DND-41 (cell line): ENCODE results near the gene ZNRD2.

ENCODE experiments used
- ATAC-seq: fragments of 200-7000 bp; cut with Tn5 transposase; 3 replicates; pipeline ENCODE4 v1.9.1; 2021; ENCODE audit warnings: low read depth; ENCODE audit not compliant: insufficient read depth
- DNase-seq: peaks from one replicate; pipeline ENCODE4 v3.0.0-alpha.2; 2020
- H2AFZ ChIP-seq: 2 replicates; pipeline ENCODE4 v1.6.0; 2012; ENCODE audit warnings: low read depth, low read length
- H3K27ac ChIP-seq: 2 replicates; pipeline ENCODE4 v1.5.1; 2012; ENCODE audit warnings: low read length, inconsistent platforms
- H3K27me3 ChIP-seq: fragments of 200-600 bp; sonication (generic); 2 replicates; pipeline ENCODE4 v1.6.0; 2012; ENCODE audit warnings: low read length, mild to moderate bottlenecking, inconsistent platforms; ENCODE audit not compliant: insufficient read depth, poor library complexity
- H3K36me3 ChIP-seq: 2 replicates; pipeline ENCODE4 v1.5.1; 2012; ENCODE audit warnings: low read length, inconsistent platforms; ENCODE audit not compliant: insufficient read depth
- H3K4me1 ChIP-seq: 2 replicates; pipeline ENCODE4 v1.5.1; 2012; ENCODE audit warnings: mild to moderate bottlenecking, low read length; ENCODE audit not compliant: insufficient read depth
- H3K4me2 ChIP-seq: 2 replicates; pipeline ENCODE4 v1.6.0; 2012; ENCODE audit warnings: mild to moderate bottlenecking, moderate library complexity, low read length, inconsistent platforms; ENCODE audit not compliant: insufficient read depth
- H3K4me3 ChIP-seq, 2 experiments: fragments of 200-600 bp in 1 of 2; shearing (Covaris generic) in 1 of 2; 2 replicates each; pipeline ENCODE4 v1.5.1; 2012 to 2016; ENCODE audit warnings: inconsistent platforms in 2 of 2, low read length in 2 of 2, mild to moderate bottlenecking in 2 of 2, low read depth in 1 of 2, moderate library complexity in 1 of 2
- H3K79me2 ChIP-seq: 2 replicates; pipeline ENCODE4 v1.6.0; 2012; ENCODE audit warnings: low read length, inconsistent platforms; ENCODE audit not compliant: insufficient read depth
- H3K9ac ChIP-seq: 2 replicates; pipeline ENCODE4 v1.6.0; 2012; ENCODE audit warnings: low read depth, mild to moderate bottlenecking, inconsistent platforms, low read length, moderate library complexity
- H3K9me3 ChIP-seq: 2 replicates; pipeline ENCODE4 v1.5.1; 2012; ENCODE audit warnings: low read length, moderate library complexity, mild to moderate bottlenecking, inconsistent platforms; ENCODE audit not compliant: insufficient read depth, severe bottlenecking
- H4K20me1 ChIP-seq: 2 replicates; pipeline ENCODE4 v1.6.0; 2012; ENCODE audit warnings: low read length; ENCODE audit not compliant: insufficient read depth
- EZH2 ChIP-seq: IDR thresholded peaks from 3 replicates; pipeline ENCODE4 v1.6.1; 2012; ENCODE audit warnings: borderline replicate concordance, low read depth, mild to moderate bottlenecking, moderate library complexity, low read length, inconsistent platforms; ENCODE audit not compliant: severe bottlenecking
- TF ChIP-seq, protein P1 (sequence below): IDR thresholded peaks from 2 replicates; pipeline ENCODE4 v1.5.1; 2012; ENCODE audit warnings: borderline replicate concordance, low read length, moderate library complexity, mild to moderate bottlenecking; ENCODE audit not compliant: poor library complexity, severe bottlenecking; ENCODE audit errors: extremely low read depth

ZNRD2 gene

GRCh38 chr11:65580031-65580692, 9.9 kb downstream of the ZNRD2 start:
- peaks cover 18% of the 10 kb centered on the region for H3K79me2 ChIP-seq
- H3K27me3 ChIP-seq = no peaks in the 10 kb centered on the region
- H3K4me3 ChIP-seq = no peak overlapping the region
- no peak overlapping the region for H3K27ac ChIP-seq
- ATAC-seq = no peak
- H3K4me1 ChIP-seq = peaks cover 26% of the 10 kb centered on the region
- no peaks in the 10 kb centered on the region for H3K9me3 ChIP-seq
- peaks cover 47% of the 10 kb centered on the region for H3K36me3 ChIP-seq
- no peak overlapping the region for H3K9ac ChIP-seq
- H2AFZ ChIP-seq = no peak overlapping the region
- no peak overlapping the region for H3K4me2 ChIP-seq
- no peak for TF ChIP-seq EZH2
- TF ChIP-seq, protein P1, sequence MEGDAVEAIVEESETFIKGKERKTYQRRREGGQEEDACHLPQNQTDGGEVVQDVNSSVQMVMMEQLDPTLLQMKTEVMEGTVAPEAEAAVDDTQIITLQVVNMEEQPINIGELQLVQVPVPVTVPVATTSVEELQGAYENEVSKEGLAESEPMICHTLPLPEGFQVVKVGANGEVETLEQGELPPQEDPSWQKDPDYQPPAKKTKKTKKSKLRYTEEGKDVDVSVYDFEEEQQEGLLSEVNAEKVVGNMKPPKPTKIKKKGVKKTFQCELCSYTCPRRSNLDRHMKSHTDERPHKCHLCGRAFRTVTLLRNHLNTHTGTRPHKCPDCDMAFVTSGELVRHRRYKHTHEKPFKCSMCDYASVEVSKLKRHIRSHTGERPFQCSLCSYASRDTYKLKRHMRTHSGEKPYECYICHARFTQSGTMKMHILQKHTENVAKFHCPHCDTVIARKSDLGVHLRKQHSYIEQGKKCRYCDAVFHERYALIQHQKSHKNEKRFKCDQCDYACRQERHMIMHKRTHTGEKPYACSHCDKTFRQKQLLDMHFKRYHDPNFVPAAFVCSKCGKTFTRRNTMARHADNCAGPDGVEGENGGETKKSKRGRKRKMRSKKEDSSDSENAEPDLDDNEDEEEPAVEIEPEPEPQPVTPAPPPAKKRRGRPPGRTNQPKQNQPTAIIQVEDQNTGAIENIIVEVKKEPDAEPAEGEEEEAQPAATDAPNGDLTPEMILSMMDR = no peak
- peaks cover 9% of the 10 kb centered on the region for H4K20me1 ChIP-seq
- no peak for DNase-seq

DNA sequence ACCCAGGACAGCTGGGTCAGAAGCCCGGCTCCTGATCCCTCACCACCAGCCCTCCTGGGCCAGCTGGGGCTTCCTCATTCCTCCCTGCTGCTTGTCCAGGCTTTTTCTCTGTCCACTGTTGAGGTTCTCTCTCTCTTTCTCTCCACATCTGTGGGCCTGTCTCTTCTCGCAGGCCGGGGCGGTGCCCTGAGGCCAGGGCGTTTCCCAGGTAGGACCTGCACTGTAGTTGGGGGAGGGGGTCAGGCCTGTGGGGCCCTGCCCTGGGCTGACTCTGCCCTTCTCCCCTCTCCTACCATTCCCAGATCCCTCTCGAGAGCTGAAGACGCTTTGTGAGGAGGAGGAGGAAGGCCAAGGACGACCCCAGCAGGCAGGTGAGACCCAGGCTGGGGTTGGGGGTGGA, 10.5 kb downstream of the ZNRD2 start:
- H3K27ac ChIP-seq = no peak overlapping the region
- H3K4me3 ChIP-seq = no peak overlapping the region
- H2AFZ ChIP-seq = no peak overlapping the region
- H3K9ac ChIP-seq = no peak overlapping the region
- H3K36me3 ChIP-seq = peaks cover 47% of the 10 kb centered on the region
- H3K4me2 ChIP-seq = no peak overlapping the region
- DNase-seq = no peak
- TF ChIP-seq, protein P1 = no peak
- no peak for TF ChIP-seq EZH2
- H3K79me2 ChIP-seq = peaks cover 18% of the 10 kb centered on the region
- no peaks in the 10 kb centered on the region for H3K9me3 ChIP-seq
- H3K4me1 ChIP-seq = peaks cover 21% of the 10 kb centered on the region
- H3K27me3 ChIP-seq = no peaks in the 10 kb centered on the region
- peaks cover 5% of the 10 kb centered on the region for H4K20me1 ChIP-seq
- no peak for ATAC-seq

DNA sequence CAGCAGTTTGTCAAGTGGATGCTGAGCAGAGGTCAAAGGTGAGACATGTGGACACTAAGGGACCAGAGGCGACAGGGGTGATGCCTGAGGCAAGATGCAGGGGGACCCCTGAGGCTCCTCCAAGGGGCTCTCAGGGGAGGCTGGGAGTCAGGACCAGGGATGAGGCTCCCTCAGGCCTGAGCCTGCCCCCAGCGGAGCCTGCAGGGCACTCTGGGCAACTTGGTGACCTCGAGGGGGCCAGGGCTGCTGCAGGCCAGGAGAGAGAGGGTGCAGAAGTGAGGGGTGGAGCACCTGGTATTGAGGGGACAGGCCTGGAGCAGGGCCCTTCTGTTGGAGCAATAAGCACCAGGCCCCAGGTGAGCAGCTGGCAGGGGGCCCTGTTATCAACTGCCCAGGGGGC, 11.7 kb downstream of the ZNRD2 start:
- DNase-seq (no peak), ATAC-seq (no peak)
- Histone ChIP-seq H3K36me3 (peaks cover 55% of the 10 kb centered on the region), H3K4me3 (no peak overlapping the region), H3K79me2 (peaks cover 8% of the 10 kb centered on the region), H3K4me1 (peaks cover 12% of the 10 kb centered on the region), H2AFZ (no peak overlapping the region), H3K27ac (no peak overlapping the region), H3K9ac (no peak overlapping the region), H3K4me2 (no peak overlapping the region), H4K20me1 (peaks cover 5% of the 10 kb centered on the region), H3K9me3 (no peaks in the 10 kb centered on the region), H3K27me3 (no peaks in the 10 kb centered on the region)
- TF ChIP-seq, protein P1 = no peak
- no peak for TF ChIP-seq EZH2

GRCh38 chr11:65583589-65583988, 13.3 kb downstream of the ZNRD2 start:
- DNase-seq (no peak), ATAC-seq (no peak)
- Histone ChIP-seq H3K27me3 (no peaks in the 10 kb centered on the region), H4K20me1 (peaks cover 8% of the 10 kb centered on the region), H3K79me2 (no peaks in the 10 kb centered on the region; the same call in 1 of the 2 replicates), H2AFZ (no peak overlapping the region), H3K9me3 (no peaks in the 10 kb centered on the region), H3K9ac (no peak overlapping the region), H3K4me2 (no peak overlapping the region), H3K36me3 (peaks cover 59% of the 10 kb centered on the region), H3K4me3 (no peak overlapping the region), H3K27ac (no peak overlapping the region), H3K4me1 (no peaks in the 10 kb centered on the region)
- no peak for TF ChIP-seq EZH2
- TF ChIP-seq, protein P1 = no peak
